DOHH2 (cell line): ENCODE results near the gene IL22.

Experiments
- H3F3A ChIP-seq: fragments of 200-600 bp; sonication (generic), shearing (Covaris generic); 2 replicates; pipeline ENCODE4 v1.6.0; 2016; ENCODE audit warnings: antibody characterized with exemption, mild to moderate bottlenecking; ENCODE audit not compliant: control insufficient read depth, insufficient read depth
- H3K27ac ChIP-seq: fragments of 200-600 bp; sonication (generic); 2 replicates; pipeline ENCODE4 v1.5.1; 2014; ENCODE audit warnings: low read depth, mild to moderate bottlenecking, low read length, moderate library complexity
- H3K27me3 ChIP-seq: fragments of 200-600 bp; sonication (generic); 2 replicates; pipeline ENCODE4 v1.6.1; 2014; ENCODE audit warnings: mild to moderate bottlenecking, low read length, mixed read lengths; ENCODE audit not compliant: control insufficient read depth
- H3K36me3 ChIP-seq: fragments of 200-600 bp; sonication (generic); 2 replicates; pipeline ENCODE4 v1.6.1; 2014; ENCODE audit warnings: mild to moderate bottlenecking, low read length, moderate library complexity, mixed read lengths; ENCODE audit not compliant: control insufficient read depth
- H3K4me1 ChIP-seq: fragments of 200-600 bp; sonication (generic); 2 replicates; pipeline ENCODE4 v1.6.1; 2014; ENCODE audit warnings: mild to moderate bottlenecking, low read length, mixed read lengths; ENCODE audit not compliant: control insufficient read depth
- H3K4me2 ChIP-seq: fragments of 200-600 bp; sonication (generic); 2 replicates; pipeline ENCODE4 v1.6.0; 2014; ENCODE audit warnings: mild to moderate bottlenecking, low read length, moderate library complexity
- H3K4me3 ChIP-seq: fragments of 200-600 bp; sonication (generic); 2 replicates; pipeline ENCODE4 v1.5.1; 2014; ENCODE audit warnings: mild to moderate bottlenecking, low read length, mixed read lengths
- H3K79me2 ChIP-seq: fragments of 200-600 bp; sonication (generic); 2 replicates; pipeline ENCODE4 v1.6.1; 2014; ENCODE audit warnings: mild to moderate bottlenecking, low read length, mixed read lengths; ENCODE audit not compliant: control insufficient read depth
- H3K9me2 ChIP-seq: fragments of 200-600 bp; sonication (generic); replicated peaks from 2 replicates; pipeline ENCODE4 v1.6.1; 2014; ENCODE audit warnings: mild to moderate bottlenecking, low read length, mixed read lengths; ENCODE audit not compliant: control insufficient read depth
- H3K9me3 ChIP-seq: fragments of 200-600 bp; sonication (generic); 2 replicates; pipeline ENCODE4 v1.6.1; 2014; ENCODE audit warnings: antibody characterized with exemption, low read length, mixed read lengths; ENCODE audit not compliant: control insufficient read depth, insufficient read depth
- H4K20me1 ChIP-seq: fragments of 200-600 bp; sonication (generic); 2 replicates; pipeline ENCODE4 v1.6.0; 2014; ENCODE audit warnings: low read depth, mild to moderate bottlenecking, antibody characterized with exemption, low read length, moderate library complexity; ENCODE audit not compliant: control insufficient read depth, insufficient read depth
- EZH2phosphoT487 ChIP-seq: fragments of 200-600 bp; sonication (generic); IDR thresholded peaks from 2 replicates; pipeline ENCODE4 v1.6.1; 2017; ENCODE audit warnings: borderline replicate concordance, mild to moderate bottlenecking, antibody characterized with exemption, low read length, moderate library complexity, mixed read lengths
- TF ChIP-seq, protein P1 (sequence below): fragments of 200-600 bp; sonication (generic); IDR thresholded peaks from one replicate; pipeline ENCODE4 v1.5.1; 2014; ENCODE audit warnings: antibody characterized with exemption, mild to moderate bottlenecking, low read depth, low read length; ENCODE audit not compliant: poor library complexity, severe bottlenecking

Gene IL22

DNA sequence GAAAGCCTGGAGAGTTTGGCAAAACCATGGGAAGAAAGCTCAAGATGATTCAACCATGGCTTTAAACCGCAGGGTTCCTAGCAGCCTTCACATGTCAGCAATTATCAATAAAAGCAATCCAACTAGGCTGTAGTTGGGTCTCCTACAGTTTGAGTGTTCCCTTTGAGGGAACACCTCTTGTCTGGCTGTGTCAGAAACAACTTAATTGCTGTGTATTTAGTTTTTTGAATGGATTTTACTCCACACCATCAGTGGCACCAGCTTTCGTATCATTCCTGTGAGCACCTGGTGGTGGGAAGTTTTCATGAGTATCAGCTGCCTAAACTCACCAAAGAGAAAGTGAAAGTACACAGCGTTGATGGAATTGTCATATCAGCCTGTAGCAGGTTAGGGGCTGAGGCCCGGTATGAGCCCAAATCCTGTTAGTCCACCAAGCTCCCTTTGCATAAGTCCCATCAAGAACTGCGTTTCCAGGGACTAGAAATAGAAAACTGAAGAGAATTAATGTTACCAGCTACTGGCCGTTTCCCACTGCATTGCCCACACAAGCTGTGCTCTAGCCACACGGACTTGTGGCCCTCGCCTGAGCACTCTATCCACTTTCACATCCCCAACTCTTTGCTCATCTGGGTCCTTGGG lies 16.9 kb downstream of the IL22 start:
- H3K9me3 ChIP-seq, result no peaks in the 10 kb centered on the region
- H4K20me1 ChIP-seq, result no peaks in the 10 kb centered on the region
- no peaks in the 10 kb centered on the region for H3K27me3 ChIP-seq
- H3K36me3 ChIP-seq, result no peaks in the 10 kb centered on the region
- no peaks in the 10 kb centered on the region for H3K9me2 ChIP-seq
- TF ChIP-seq, protein P1, sequence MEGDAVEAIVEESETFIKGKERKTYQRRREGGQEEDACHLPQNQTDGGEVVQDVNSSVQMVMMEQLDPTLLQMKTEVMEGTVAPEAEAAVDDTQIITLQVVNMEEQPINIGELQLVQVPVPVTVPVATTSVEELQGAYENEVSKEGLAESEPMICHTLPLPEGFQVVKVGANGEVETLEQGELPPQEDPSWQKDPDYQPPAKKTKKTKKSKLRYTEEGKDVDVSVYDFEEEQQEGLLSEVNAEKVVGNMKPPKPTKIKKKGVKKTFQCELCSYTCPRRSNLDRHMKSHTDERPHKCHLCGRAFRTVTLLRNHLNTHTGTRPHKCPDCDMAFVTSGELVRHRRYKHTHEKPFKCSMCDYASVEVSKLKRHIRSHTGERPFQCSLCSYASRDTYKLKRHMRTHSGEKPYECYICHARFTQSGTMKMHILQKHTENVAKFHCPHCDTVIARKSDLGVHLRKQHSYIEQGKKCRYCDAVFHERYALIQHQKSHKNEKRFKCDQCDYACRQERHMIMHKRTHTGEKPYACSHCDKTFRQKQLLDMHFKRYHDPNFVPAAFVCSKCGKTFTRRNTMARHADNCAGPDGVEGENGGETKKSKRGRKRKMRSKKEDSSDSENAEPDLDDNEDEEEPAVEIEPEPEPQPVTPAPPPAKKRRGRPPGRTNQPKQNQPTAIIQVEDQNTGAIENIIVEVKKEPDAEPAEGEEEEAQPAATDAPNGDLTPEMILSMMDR, result no peak
- TF ChIP-seq EZH2phosphoT487, result no peak
- no peaks in the 10 kb centered on the region for H3K79me2 ChIP-seq
- no peaks in the 10 kb centered on the region for H3F3A ChIP-seq
- peaks cover 10% of the 10 kb centered on the region for H3K4me1 ChIP-seq
- H3K4me3 ChIP-seq, result peak overlapping the region; percentile 17; the same call in 1 of the 2 replicates
- H3K4me2 ChIP-seq, result peak overlapping the region; percentile 43
- H3K27ac ChIP-seq, result no peak overlapping the region

DNA sequence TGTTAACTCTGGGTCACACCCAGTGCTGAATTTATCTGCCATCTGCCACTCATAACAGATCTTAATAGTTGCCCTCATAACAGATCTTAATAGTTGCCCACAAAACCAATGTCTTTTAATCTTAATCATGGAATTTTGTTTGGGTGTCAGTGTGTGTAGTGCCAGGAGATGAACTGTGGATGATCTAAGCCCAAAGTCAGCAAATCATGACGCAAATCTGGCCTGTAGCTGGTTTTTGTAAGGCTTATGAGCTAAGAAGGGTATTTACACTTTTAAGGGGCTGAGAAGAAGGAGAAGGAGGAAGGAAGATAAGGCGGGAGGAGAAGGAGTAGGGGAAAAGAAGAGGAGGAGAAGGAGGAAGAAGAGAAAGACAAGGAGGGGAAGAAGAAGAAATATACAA lies 17.8 kb downstream of the IL22 start:
- Histone ChIP-seq H3K9me2 (no peaks in the 10 kb centered on the region), H4K20me1 (no peaks in the 10 kb centered on the region), H3K4me1 (peaks cover 4% of the 10 kb centered on the region; the same call in 1 of the 2 replicates), H3K36me3 (no peaks in the 10 kb centered on the region), H3K27ac (no peak overlapping the region), H3F3A (no peaks in the 10 kb centered on the region), H3K9me3 (no peaks in the 10 kb centered on the region), H3K79me2 (no peaks in the 10 kb centered on the region), H3K4me3 (no peak overlapping the region), H3K4me2 (no peak overlapping the region), H3K27me3 (no peaks in the 10 kb centered on the region)
- TF ChIP-seq EZH2phosphoT487, result no peak

DNA sequence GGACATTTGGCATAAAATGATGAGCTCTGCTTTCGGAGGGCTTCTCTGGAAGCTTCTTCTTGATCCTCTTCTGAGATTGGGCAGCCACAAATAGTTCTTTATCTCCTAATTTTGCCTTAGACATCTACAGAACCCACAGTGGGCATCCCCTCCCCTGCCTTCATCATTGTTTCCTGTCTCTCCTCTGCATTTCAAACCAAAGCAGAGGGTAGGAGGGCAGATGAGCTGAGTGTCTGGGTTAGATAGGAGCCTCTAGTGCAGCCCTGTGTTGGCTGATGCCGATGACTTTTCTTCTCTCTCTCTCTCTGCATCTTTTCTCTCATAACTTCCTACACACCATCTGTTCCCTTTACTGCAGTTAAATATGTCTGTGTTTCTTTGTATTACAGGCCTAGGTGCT lies 19.3 kb downstream of the IL22 start:
- H3K79me2 ChIP-seq, result no peaks in the 10 kb centered on the region
- no peaks in the 10 kb centered on the region for H3F3A ChIP-seq
- TF ChIP-seq, protein P1, result no peak
- no peak for TF ChIP-seq EZH2phosphoT487
- no peak overlapping the region for H3K4me3 ChIP-seq
- no peaks in the 10 kb centered on the region for H3K36me3 ChIP-seq
- H3K4me2 ChIP-seq, result no peak overlapping the region
- peaks cover 4% of the 10 kb centered on the region; the same call in 1 of the 2 replicates for H3K4me1 ChIP-seq
- no peaks in the 10 kb centered on the region for H3K9me3 ChIP-seq
- no peaks in the 10 kb centered on the region for H3K9me2 ChIP-seq
- no peak overlapping the region for H3K27ac ChIP-seq
- no peaks in the 10 kb centered on the region for H3K27me3 ChIP-seq
- no peaks in the 10 kb centered on the region for H4K20me1 ChIP-seq

- no peaks in the 10 kb centered on the region for H3K27me3 ChIP-seq
- H3K4me1 ChIP-seq, result peaks cover 4% of the 10 kb centered on the region; the same call in 1 of the 2 replicates
- no peak overlapping the region for H3K4me2 ChIP-seq
- no peaks in the 10 kb centered on the region for H3K9me2 ChIP-seq
- TF ChIP-seq, protein P1, result no peak
- TF ChIP-seq EZH2phosphoT487, result no peak
- no peaks in the 10 kb centered on the region for H4K20me1 ChIP-seq
- no peaks in the 10 kb centered on the region for H3K36me3 ChIP-seq
- H3K79me2 ChIP-seq, result no peaks in the 10 kb centered on the region
- no peaks in the 10 kb centered on the region for H3K9me3 ChIP-seq
- H3F3A ChIP-seq, result no peaks in the 10 kb centered on the region
- no peak overlapping the region for H3K4me3 ChIP-seq
- H3K27ac ChIP-seq, result no peak overlapping the region
Measured at GRCh38 chr12:68233498-68233897, 19.9 kb downstream of the IL22 start.
